Limb (tissue), 2 donors: ENCODE data around the gene UGT1A5.
A peak's percentile ranks its signal among the peaks of the same experiment; 100 is the strongest.
"Not testable (repeated sequence)": the region's sequence is repeated elsewhere in the genome, so short reads cannot be mapped to it uniquely, and the experiment has no call there.

Experiments used
- DNase-seq, 2 donors: peaks; one replicate each; pipeline ENCODE4 v3.0.0-alpha.2; 2016; ENCODE audit errors: extremely low spot score in 2 of 2

UGT1A5 gene

DNA sequence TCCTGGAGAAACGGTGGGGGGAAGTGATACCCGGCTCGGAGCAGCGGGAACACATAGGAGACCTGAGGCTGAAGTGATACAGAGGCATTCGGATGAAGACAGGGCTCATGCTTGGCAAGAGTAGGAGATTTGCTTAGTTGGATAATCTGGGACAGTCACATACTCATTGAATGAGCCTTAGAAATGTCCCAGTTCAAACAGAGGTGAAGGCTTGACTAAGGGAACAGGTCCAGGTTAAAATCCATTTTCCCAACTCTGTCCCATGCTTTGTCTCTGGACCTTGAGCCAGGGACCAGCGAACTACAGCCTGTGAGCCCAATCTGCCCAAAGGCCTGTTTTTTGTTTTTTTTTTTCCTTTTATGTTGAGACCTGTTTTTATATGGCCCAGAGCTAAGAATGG lies 18.7 kb upstream of the UGT1A5 start:
- no peak for DNase-seq

GRCh38 chr2:233698740-233699139 lies 14.0 kb upstream of the UGT1A5 start:
- no peak for DNase-seq

DNA sequence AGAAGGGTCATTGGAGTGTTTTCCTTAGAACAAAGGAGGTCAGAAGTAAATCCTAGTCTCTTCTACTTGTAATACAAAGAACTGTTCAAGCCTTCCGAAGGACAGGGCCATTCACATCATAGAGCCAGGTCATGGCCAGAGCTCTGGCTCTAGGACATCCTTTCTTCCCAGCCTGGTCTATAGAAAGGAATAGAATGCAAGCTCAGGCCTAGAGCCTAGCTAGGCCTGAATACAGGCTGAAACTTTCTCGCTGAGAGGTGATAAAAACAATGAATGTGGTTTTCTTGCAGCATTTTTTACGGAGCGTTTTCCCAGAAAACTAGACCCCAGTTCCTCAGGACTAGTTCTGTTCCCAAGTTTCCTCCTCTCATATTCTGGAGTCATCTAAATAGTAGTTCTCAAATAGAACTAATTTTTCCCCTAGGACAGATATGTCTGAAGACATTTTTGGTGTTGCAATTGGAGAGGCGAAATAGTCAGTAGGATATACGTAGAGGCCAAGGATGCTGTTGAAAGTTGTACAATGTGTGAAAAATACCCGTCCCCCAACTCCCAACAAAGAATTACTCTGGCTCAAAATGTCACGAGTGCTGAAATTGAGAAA lies 13.2 kb upstream of the UGT1A5 start:
- DNase-seq, result no peak

- no peak for DNase-seq
These were observed 12.6 kb upstream of the UGT1A5 start for GRCh38 chr2:233700028-233700635.

- DNase-seq, result not testable (repeated sequence)
These were observed 11.9 kb upstream of the UGT1A5 start for GRCh38 chr2:233700842-233701241.

DNA sequence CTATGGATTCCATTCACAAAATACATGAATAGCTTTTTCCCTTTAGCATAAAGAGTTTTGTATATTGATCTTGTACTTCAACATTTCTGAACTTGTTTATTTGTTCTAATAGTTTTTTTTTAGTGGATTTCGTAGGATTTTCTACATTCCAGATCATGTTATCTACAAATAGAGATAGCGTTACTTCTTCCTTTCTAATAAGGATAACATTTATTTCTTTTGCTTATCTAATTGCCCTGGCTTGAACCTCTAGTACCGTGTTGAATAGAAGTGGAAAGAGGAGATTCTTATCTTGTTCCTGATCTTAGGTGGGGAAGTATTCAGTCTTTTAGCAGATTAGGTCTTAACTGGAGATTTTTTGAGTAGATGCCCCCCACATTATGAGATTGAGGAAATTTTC lies 10.5 kb upstream of the UGT1A5 start:
- no peak for DNase-seq

- no peak for DNase-seq
These were observed 6.7 kb upstream of the UGT1A5 start for GRCh38 chr2:233705911-233706506.

GRCh38 chr2:233706720-233707119 lies 6.0 kb upstream of the UGT1A5 start:
- no peak for DNase-seq

GRCh38 chr2:233707940-233708644 lies 4.6 kb upstream of the UGT1A5 start:
- no peak for DNase-seq

DNA sequence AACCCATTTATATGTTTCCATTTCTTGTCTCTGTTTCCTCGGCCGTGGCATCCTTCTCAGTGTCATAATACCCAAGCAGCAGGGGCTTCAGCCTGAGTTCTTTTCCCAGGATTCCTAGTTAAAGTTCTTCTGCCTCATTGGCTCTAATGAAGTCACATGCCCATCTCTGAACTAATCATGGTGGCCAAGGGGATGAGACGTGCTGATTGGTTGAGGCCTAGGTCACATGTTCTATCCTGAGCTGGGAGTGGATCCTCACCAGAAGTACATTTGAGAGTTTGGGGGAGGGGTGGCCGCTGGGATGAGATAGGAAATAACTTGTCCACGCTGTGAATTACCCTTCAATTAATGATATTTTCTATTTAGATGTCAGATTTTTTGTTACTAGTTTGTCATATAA lies 3.8 kb upstream of the UGT1A5 start:
- DNase-seq, result no peak

GRCh38 chr2:233711312-233712008 lies 1.2 kb upstream of the UGT1A5 start:
- DNase-seq, result peak; percentile 31 to 71

DNA sequence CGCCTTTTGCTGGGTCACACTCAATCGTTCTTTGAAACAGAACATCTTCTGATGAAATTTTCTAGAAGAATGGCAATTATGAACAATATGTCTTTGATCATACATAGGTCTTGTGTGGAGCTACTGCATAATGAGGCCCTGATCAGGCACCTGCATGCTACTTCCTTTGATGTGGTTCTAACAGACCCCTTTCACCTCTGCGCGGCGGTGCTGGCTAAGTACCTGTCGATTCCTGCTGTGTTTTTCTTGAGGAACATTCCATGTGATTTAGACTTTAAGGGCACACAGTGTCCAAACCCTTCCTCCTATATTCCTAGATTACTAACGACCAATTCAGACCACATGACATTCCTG lies 532 bp downstream of the UGT1A5 start:
- no peak for DNase-seq

DNA sequence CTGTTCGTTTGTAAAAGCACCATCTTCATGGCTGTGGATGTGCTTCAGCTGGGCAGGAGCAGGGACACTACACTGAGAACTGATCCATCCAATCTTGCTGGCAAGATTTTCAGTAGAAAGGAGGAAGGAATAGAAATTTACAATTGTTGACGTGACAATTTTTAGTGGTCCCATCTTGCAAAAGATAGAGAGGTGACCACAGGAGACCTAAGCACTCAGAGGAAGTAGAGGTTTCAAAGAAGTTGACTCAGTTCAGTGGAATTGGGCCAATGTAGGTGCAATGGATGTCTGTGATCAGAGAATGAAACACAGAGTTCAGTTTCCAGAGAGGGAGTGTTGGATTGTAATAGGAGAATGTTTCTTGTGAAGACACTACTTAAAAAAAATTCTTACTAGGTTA lies 1.4 kb downstream of the UGT1A5 start:
- no peak for DNase-seq

- DNase-seq, result no peak
These were observed 5.8 kb downstream of the UGT1A5 start, which contains the start of gene UGT1A4 for GRCh38 chr2:233718552-233718951. Gene UGT1A4 (plus strand): TSS chr2:233718736. CDS start chr2:233718821, 85 bp downstream.

- DNase-seq, result no peak
These were observed 16.1 kb downstream of the UGT1A5 start, which contains the start of gene UGT1A3 for GRCh38 chr2:233728723-233729301. Gene UGT1A3 (plus strand): TSS chr2:233729042. CDS start chr2:233729127, 85 bp downstream.

DNA sequence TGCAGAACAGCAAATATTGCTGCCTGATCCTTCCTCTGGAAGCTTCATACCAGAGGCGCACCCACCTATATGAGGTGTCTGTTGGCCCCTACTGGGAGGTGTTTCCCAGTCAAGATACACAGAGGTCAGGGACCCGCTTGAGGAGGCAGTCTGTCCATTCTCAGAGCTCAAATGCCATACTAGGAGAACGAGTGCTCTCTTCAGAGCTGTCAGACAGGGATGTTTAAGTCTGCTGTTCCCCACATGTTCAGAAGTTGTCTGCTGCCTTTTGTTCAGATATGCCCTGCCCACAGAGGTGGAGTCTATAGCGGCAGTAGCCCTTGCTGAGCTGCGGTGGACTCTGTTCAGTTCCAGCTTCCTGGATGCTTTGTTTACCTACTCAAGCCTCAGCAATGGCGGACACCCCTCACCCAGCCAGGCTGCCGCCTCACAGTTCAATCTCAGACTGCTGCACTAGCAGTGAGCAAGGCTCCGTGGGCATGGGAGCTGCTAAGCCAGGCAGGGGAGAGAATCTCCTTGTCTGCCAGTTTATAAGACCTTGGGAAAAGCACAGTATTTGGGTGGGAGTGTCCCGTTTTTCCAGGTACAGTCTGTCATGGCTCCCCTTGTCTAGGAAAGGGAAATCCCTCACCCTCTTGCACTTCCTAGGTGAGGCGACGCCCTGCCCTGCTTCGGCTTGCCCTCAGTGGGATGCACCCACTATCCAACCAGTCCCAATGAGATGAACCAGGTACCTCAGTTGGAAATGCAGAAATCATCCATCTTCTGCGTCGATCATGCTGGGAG lies 24.4 kb downstream of the UGT1A5 start:
- DNase-seq, result not testable (repeated sequence)

DNA sequence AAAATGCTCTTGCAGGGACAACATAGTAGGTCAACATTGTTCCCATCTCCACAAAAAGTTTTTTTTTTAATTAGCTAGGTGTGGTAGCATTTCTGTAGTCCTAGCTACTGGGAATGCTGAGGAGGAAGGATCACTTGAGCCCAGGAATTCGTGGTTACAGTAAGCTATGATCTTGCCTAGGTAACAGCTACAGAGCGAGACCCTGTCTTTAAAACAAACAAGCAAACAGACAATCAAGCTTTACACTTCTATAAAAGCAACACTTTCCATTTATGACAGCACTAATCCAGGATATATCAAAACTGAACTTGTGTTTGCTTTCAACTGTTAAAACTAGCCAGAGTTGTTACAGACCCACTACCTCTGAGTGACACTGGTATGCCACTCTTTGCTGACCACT lies 28.2 kb downstream of the UGT1A5 start:
- DNase-seq, result no peak

- DNase-seq, result no peak
These were observed 31.0 kb downstream of the UGT1A5 start for GRCh38 chr2:233743464-233744259.

DNA sequence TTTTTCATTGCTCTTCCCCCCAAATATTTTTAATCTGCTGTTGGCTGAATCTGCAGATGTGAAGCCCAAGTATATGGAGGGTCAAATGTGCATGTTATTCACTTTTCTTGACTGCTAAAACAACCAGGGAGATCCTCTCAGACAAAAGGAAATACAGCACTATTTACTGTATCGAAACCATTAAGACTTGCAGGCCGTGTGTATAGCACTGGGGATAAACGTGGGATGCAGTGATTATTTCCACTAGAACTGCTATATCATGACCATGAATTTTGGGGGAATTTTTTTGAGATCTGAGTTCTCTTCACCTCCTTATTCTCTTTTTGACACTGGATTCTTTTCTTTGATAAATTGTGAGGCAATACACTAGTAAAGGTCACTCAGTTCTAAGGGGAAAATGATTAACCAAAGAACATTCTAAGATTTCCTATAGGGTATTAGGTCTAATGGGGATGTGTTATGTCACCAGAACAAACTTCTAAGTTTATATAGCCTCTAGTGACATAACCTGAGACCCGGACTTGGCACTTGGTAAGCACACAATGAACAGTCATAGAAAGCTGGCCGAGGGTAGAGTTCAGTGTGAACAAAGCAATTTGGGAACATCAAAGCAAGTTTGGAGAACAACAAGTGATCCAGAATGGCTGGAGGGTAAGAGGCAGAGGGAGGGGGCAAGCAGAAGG lies 32.5 kb downstream of the UGT1A5 start:
- DNase-seq, result no peak
